GM21528 (cell line): ENCODE data around the gene KCNMA1.

Source experiments
- ATAC-seq: cut with Tn5 transposase; IDR thresholded peaks from one replicate; pipeline ENCODE4 v1.9.1; 2021; ENCODE audit warnings: mild to moderate bottlenecking, moderate library complexity; ENCODE audit not compliant: unreplicated experiment, low FRiP score

KCNMA1 gene

DNA sequence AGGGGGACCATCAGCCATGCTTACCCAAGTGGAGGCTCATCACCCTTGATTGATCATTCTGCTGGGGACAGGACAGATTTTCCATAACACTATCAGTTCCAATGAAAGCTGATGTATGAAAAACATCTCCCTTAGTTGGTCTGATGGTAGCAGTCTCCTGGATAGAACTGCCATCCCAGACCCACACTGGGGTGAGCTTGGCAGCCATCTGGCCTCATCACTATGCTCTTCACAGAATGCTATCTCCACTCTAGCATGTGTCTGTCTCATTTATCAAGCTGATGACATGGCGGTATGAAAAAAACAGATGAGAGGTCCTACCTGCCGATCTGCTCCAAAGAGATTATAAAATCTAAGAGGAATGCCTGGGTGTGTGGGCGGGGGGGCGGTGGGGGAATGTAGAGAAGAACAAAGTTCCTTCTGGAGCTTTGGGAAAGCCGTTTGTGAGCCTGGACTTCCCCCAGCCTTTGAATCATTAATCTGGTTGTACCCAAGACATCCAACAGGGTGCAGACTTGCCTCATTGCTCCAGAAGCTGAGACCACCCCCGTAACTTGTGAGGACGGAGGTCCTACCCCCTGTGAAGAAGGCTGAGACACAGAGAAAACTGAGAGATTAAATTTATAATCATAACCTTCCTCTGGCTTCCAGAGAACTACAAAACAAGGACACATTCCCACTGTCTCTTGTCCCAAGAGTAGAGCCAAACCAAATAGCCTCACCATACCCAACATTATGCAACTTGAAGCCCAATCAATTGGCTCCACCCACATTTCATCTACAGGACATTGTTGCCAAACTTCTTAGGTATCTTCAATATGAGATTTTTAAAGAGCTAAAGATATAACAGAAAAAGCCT lies 340.8 kb downstream of the KCNMA1 start:
- no peak for ATAC-seq

DNA sequence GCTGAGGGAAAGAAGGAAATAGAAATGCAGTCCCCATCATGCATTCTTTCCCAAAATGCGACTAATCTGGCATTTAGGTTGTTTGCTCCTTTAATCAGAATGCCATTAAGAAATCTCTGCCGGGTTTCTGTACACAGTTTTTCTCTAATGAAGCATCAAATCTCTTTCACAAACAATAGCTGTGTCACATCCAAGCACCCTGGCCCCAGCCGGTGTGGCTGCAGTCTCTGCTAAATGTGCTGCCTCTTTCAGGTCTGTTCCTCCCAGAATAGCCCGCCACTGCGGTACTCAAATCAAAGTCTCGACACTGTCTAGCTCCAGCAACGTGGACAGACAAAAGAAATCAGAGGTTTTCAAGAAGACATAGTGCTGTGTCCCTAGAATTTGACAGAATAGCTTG lies 343.8 kb downstream of the KCNMA1 start:
- no peak for ATAC-seq

DNA sequence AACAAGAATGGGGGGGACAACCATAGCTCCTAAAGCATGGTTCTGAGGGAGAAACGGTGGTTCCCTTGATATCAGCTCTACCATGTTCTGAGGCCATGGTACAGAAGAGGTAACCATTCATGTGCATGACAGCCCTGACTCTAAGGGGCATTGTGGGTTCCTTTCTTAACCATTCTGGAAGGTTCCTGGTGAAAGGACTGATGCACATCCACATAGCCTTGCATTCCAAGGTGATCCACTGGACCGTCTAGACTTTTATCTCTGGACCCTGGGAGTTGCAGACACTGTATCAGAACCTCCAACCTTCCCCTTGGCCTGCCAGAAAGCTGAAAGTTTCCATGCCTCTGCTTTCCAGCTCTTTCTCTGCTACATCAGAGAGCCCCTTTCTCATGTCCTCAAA lies 344.3 kb downstream of the KCNMA1 start:
- ATAC-seq, result no peak

DNA sequence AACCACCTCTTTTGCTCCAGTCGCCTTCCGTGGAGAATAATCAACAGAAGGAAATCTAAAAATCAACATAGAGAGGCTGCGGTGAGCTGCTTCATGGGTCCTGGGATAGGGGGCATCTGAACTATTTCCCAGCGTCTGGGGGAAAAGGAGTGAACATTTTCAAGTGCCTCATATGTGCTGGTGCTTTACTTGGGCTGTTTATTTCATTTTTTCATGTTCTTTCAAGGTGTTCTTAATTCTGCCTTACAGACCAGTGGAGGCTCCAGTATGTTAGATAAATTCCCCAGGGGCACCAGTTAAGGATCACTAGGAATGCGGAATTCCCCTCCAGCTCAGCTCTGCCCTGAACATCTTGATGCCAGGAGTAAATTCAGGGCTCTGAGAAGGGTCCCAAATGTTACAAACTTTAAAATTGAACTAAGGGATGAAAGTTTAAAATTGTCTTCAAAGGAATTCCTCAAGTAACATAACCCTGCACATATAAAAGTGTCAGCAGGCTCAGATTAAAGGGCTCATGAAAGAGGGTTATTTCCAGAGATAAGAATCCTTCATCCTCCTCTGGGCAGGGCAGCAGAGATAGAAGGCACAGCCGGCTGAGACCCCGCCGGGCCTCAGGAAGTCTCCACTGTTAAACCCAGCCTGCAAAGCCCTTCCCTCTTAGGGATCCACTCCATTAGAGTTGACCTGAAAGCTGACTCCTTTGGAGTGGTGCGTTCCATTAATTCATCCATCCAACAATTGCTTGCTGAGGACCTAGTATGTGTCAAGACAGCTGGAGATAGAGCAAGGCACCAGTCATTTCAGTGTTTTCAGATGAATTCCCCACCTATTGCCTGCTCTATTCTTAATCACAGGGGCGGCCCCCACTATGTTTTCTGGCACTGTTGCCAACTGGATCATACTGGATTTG lies 345.8 kb downstream of the KCNMA1 start:
- no peak for ATAC-seq

DNA sequence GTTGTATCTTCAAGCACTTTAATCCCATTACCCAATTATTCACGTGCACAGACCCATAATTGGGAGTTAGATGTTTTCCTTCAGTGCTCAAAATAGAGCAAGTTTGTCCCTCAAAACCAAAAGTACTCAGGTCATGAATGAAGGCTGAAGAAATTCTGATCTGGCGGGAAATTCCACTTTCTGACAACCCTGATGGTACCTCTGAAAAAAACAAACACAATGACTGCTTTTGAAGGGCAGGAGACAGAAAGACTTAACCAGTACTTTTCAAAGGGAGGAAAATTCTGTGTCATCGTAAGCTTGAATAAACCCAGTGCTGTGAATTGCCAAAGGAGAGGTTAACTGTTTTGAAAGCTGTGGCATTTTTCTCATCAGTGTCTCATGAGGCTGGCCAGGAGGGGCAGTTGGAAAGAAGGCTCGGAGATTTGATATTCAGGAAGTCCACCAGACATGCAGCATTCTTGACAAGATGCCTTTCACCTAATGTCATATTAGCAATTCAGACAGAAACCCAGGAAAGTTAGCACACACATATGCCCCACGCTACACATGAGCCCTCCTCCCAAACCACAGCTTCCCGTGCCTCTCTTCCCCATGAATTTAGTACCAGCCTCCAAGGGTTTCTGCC lies 347.0 kb downstream of the KCNMA1 start:
- ATAC-seq, result no peak

DNA sequence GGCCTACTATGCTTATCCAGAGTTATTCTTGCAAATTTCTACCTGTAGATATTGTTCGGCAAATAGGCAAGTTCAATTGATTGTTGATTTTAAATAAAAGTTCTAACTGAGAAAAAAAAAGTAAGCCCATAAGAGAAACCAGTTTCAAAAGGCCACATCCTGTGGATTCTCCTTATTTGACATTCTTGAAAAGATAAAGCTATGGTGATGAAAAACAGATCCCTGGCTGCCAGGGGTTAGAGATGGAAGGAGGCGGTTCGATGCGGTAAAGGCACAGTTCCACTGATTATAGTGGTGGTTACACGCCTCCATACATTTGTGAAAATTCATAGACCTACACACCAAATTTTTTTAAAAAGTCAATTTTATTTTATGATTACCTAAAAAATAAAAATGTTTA lies 347.8 kb downstream of the KCNMA1 start:
- ATAC-seq, result no peak

DNA sequence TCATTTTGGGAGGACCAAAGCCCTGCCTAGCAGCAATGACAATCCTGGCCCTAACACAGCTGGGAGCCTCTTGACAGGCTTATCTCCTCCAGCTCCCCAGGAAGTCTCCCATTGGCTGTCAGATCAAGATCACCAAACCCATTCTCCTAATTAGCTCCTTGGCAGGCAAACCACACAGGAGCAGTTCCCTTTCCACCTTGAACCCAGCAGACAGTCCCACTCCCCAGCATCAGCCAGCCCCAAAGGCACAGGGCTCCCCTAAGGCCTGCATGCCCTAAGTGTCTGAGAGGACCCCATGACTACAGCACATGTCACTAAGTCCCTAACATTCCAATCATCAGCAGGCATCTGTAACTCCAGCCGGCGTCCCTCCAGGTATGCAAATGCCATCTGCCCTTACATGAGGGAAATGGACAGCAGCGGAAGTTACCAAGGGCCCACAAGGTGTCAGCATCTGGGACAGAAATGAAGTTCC lies 348.5 kb downstream of the KCNMA1 start:
- ATAC-seq, result no peak

DNA sequence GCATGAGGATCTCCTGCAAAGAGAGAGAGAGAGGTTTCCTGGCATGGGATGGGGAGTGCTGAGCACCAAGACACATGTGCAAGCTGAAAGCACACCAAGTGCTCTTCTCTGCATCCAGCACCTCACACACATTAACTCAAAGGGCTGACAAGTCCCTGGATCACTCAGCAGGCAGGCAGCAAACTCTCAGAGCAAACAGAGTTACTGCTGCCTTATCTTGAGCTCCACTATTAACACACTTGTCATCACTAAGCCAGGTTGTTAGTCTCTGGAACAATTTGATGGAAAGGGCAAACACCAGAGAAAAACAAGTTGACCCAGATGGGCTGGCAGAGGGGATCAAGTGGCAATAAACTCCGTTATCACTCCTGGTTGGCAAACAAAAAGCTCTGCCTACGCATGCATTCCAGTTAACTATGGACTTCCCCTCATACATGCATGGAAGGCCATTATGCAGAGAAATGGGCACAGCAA lies 349.9 kb downstream of the KCNMA1 start:
- no peak for ATAC-seq

DNA sequence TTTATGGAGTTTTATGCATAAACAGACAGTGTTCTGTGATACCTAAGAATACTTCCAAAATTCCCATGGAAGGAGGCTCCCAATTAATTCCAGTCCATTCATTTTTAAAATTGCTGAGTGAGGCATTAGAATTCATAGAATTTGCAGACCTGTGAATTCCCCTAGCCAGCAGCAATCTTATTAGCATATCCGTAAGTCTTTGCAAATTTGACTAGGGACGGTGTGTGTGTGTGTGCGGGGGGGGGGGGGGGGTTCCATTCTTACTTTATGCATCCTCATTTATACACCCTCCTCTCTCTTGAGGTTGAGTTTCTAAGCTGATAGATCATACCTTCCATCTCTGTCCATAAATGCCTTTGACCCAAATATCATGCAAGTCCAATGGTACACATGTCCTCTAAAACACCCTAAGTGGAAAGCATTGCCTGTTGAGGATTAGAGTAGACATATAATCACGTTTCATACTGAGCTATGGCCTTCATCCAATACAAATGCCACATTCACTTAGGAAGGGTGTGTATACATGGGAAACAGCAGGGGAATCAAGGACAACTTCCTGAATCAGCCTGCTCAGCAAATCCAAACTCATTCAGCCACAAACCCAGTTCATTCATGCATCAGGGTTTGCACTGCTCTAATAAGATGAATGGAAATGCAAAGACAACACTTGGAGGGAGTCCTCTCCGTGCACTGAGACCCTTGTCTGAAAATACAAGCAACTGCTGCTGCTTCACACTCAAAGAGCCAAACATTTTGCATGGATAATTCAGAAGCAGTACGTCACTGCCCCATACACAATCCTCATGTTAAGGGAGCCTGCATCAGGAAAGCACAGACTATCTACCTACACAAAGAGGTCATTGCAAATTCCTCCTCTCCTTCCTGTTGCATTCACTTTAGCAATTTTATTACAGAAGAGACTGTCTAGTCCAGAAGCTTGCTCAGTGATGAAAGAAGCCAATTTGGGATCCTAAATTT lies 350.8 kb downstream of the KCNMA1 start:
- no peak for ATAC-seq

DNA sequence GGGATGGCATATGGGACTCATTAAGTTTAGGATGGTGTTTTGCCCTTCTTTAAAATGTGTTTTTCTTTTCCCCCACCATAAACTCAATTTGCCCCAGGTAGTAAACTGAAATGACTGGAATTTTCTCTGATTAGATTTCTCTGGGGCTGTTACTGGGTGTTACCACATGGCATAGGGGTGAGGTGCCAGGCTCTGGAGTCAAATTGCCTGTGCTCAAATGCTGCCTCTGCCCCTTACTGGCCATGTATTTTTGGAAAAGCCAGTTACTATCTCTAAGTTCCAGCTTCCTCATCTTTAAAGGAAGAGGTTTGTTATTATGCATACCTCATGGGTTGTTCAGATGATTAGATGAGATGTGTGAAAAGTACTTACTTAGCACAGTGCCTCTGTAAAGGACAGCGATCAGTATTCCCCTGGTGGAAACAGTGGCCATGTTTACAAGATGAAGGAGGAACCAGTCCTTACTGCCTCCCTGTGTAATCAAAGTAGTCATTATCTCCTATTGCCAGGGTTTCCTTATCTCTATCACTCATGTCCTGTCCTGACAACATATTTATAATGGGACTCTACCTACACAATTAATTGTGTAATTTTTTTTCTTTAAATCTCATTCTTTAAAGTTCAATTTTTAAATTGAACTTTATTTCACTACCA lies 352.0 kb downstream of the KCNMA1 start:
- no peak for ATAC-seq

DNA sequence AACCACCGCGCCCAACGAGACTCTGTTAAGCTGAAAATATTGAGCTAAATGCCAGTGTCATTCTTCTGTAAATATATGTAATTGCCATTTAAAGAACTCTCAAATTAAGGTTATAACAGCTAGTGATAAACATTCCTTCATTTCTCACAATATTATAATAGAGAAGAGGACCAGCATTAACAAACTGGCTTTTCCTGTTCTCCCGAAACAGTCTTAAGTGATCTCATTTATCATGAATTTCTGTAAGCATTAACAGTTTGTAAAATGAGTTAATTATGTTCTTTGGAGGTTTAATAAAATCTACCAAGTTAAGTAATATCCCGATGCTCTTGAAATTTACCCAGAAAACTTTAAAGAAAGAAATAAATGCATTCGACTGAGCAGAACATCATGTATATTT lies 352.8 kb downstream of the KCNMA1 start:
- no peak for ATAC-seq

DNA sequence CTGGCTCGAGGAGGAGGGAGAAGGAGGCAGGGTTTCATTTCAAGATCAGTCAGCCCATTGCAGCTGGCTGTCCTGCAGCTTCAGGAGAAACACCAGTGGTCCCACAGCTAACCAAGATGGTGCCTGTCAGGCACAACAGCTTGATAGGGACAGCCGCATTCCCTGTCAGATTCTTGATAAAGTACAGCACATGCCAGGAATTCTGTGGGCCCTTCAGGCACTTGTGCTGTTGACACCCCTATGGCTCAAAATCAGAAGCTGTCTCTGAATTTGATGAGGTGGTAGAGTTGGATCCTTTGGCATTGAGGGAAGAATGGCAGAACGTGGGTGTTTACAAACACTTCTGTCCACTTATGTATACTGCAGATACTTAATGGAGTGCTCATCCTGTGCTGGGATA lies 354.3 kb downstream of the KCNMA1 start:
- no peak for ATAC-seq

DNA sequence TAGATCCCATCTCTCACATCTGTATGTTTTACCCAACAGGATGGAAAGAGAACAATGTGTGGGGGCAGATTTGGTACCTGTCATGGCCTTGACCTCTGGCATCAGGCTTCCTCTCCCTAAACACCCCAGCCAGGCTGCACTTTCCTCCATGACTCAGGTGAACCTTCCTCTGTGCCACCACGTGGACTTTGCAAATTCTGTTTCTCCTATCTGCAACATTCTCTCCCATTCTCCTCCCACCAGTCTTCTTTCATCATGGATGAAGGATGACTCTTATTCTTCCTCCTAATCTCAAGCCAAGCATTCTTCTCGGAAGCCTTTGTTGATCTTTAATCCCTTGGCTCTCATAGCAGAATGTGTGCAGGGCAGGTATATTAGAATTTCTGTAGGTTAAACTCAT lies 355.4 kb downstream of the KCNMA1 start:
- ATAC-seq, result no peak

DNA sequence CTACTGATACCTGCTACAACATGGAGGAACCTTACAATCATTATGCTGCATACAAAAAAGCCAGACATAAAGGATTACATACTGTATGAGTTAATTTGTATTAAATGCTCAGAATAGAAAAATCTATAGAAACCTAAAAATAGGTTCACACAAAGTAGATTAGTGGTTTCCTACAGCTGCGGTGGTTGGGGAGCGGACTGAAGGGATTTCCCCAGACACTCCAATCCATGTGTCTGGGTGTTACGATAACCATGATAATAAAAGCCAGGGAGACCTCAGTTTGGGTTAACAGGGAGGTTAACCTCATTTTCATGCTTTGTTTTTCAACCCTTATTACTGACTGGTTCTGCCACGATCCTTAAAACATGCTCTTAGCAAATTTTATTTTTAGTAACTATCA lies 355.9 kb downstream of the KCNMA1 start:
- ATAC-seq, result no peak

DNA sequence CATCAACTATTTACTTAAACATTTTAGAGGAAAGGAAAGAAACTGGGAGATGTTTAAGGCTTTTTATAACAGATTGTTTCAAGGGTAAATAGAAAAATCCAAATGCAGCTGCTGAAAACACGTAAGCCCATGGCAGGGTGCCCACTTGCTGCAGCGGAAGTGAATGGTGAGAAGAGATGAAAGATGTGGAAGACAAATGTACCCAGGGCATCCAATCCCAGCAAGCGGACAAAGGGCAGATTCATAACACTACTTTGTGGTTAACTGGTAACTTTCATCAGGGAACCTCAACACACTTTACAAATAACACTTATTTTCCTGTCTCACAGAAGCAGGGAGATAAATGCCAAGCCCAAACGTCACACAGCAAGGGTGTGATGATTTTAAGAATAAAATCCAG lies 358.4 kb downstream of the KCNMA1 start:
- ATAC-seq, result no peak

DNA sequence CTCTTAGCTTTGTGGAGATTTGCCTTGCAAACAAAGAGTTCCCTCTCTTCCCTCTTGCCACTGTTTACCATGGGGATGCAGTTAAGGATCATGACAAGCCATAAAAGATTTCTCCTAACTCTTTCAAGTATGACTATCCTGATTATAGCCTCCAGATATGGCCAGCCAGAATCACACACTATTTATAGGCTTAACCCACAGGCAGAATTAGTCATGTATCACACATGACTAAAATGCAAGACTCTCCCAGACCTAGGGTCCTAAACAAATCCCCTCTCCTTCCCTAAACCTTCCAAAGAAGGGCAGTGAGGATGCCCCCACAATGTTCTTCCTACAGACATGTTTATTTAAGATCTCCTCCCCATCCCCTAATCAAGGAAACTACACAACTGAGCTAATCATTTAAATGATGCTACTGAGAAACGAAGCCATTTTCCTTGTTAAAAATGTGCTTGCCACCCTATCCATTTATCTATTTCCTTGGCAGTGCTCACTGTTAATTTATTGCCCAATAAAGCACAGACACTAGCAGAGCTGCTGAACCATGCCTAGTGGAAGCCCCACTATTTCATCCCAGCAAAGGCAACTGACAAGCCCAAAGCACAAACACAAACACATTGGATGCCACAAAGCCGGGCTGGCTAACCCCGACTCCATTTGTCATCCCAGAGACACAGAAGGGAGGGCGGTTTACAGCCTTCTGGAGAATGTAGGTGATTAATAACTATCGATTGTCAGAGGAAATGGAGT lies 363.4 kb downstream of the KCNMA1 start:
- ATAC-seq, result no peak

DNA sequence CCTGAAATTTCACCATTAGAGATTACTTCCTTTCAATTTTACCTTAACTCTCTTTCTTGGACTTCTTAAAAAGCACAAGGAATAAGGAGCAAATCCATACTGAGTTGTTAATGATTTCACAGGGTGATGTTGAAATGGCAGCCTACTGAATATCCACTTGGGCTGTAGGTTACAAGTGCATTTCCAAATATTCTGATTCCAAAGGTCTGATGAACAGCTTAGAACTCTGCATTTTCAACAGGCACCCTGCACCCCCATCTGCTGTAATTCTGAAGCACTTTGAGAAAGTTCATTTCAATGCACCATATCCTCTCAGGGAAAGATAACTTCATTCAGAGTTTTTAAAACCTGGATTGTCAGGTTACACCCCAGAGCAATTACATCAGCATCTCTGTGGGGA lies 368.4 kb downstream of the KCNMA1 start:
- ATAC-seq, result no peak

DNA sequence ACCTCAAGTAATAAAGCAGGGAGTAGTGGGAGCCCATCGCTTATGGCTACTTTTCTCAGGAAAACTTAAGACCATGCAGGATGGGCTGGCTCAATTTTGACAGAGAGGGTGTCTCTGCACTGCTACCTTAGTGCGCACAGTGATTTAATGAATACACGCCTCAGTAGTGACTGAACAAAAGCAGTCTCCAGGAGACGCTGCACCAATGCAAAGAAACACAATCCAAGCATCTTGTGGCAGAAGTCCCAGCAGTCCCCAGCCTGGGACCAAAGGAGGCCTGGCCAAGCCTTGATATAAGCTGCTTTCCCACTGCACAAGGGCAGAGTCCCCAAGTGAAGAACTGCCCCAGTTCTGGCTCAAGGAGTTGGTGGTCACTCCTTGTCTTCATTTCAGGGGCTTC lies 368.9 kb downstream of the KCNMA1 start:
- ATAC-seq, result no peak
